Mucosa of stomach (tissue), 1 donor: ENCODE data around the gene WDR55.
"Not testable (repeated sequence)": the region's sequence is repeated elsewhere in the genome, so short reads cannot be mapped to it uniquely, and the experiment has no call there.

Experiments
- H3K27me3 ChIP-seq: one replicate; pipeline ENCODE4 v1.7.0; 2013; ENCODE audit warnings: mild to moderate bottlenecking, low read length; ENCODE audit not compliant: control insufficient read depth, insufficient read depth
- H3K36me3 ChIP-seq: one replicate; pipeline ENCODE4 v1.7.0; 2013; ENCODE audit warnings: low read length; ENCODE audit not compliant: control insufficient read depth, insufficient read depth
- H3K4me1 ChIP-seq: one replicate; pipeline ENCODE4 v1.7.0; 2013; ENCODE audit warnings: mild to moderate bottlenecking, low read length; ENCODE audit not compliant: control insufficient read depth, insufficient read depth
- H3K4me3 ChIP-seq: one replicate; pipeline ENCODE4 v1.7.0; 2013; ENCODE audit warnings: low read length
- H3K9ac ChIP-seq: one replicate; pipeline ENCODE4 v1.7.0; 2013; ENCODE audit warnings: mild to moderate bottlenecking, low read length, moderate library complexity
- H3K9me3 ChIP-seq: one replicate; pipeline ENCODE4 v1.7.0; 2013; ENCODE audit warnings: mild to moderate bottlenecking, low read length, moderate library complexity; ENCODE audit not compliant: control insufficient read depth
- donor health status: Pancreatic carcinoma.

WDR55 gene

GRCh38 chr5:140671035-140671434, 6.3 kb downstream of the WDR55 start:
- H3K9me3 ChIP-seq, H3K9ac ChIP-seq, H3K27me3 ChIP-seq, H3K4me3 ChIP-seq: not testable (repeated sequence)
- Histone ChIP-seq H3K4me1 (peaks cover 13% of the 10 kb centered on the region), H3K36me3 (peaks cover 22% of the 10 kb centered on the region)

GRCh38 chr5:140671472-140672125, 6.9 kb downstream of the WDR55 start:
- H3K9me3 ChIP-seq, result no peaks in the 10 kb centered on the region
- peaks cover 13% of the 10 kb centered on the region for H3K4me1 ChIP-seq
- H3K27me3 ChIP-seq, result no peaks in the 10 kb centered on the region
- H3K36me3 ChIP-seq, result peaks cover 22% of the 10 kb centered on the region
- H3K9ac ChIP-seq, result no peak overlapping the region
- H3K4me3 ChIP-seq, result no peak overlapping the region

- no peaks in the 10 kb centered on the region for H3K27me3 ChIP-seq
- H3K4me3 ChIP-seq, result no peak overlapping the region
- peaks cover 13% of the 10 kb centered on the region for H3K4me1 ChIP-seq
- H3K36me3 ChIP-seq, result peaks cover 22% of the 10 kb centered on the region
- H3K9me3 ChIP-seq, result no peaks in the 10 kb centered on the region
- no peak overlapping the region for H3K9ac ChIP-seq
These were observed 7.9 kb downstream of the WDR55 start for GRCh38 chr5:140672455-140673186.

- no peak within 1 kb of the TSS for H3K9ac ChIP-seq
- H3K4me1 ChIP-seq, result peaks cover 13% of the 10 kb centered on the region
- H3K36me3 ChIP-seq, result peaks cover 17% of the 10 kb centered on the region
- no peak within 1 kb of the TSS for H3K4me3 ChIP-seq
- no peaks in the 10 kb centered on the region for H3K9me3 ChIP-seq
- no peaks in the 10 kb centered on the region for H3K27me3 ChIP-seq
These were observed 8.7 kb downstream of the WDR55 start, which contains the start of gene DND1 for GRCh38 chr5:140673187-140673976. DND1 (minus strand) TSS chr5:140673576; CDS start chr5:140673542, 34 bp downstream.

GRCh38 chr5:140674211-140674610, 9.5 kb downstream of the WDR55 start:
- H3K36me3 ChIP-seq, result peaks cover 10% of the 10 kb centered on the region
- H3K27me3 ChIP-seq, result no peaks in the 10 kb centered on the region
- H3K9me3 ChIP-seq, result no peaks in the 10 kb centered on the region
- H3K9ac ChIP-seq, result no peak overlapping the region
- H3K4me3 ChIP-seq, result no peak overlapping the region
- H3K4me1 ChIP-seq, result peaks cover 13% of the 10 kb centered on the region

- no peak overlapping the region for H3K4me3 ChIP-seq
- peaks cover 5% of the 10 kb centered on the region for H3K36me3 ChIP-seq
- no peaks in the 10 kb centered on the region for H3K9me3 ChIP-seq
These were observed 9.9 kb downstream of the WDR55 start for GRCh38 chr5:140674629-140675028.

GRCh38 chr5:140677947-140678346, 13.2 kb downstream of the WDR55 start:
- no peaks in the 10 kb centered on the region for H3K4me1 ChIP-seq
- no peaks in the 10 kb centered on the region for H3K27me3 ChIP-seq
- H3K36me3 ChIP-seq, result peaks cover 4% of the 10 kb centered on the region
- no peak overlapping the region for H3K9ac ChIP-seq
- no peak overlapping the region for H3K4me3 ChIP-seq
- no peaks in the 10 kb centered on the region for H3K9me3 ChIP-seq

More at GRCh38 chr5:140674629-140675028, 9.9 kb downstream of the WDR55 start:
- Histone ChIP-seq H3K9ac (no peak overlapping the region), H3K4me1 (peaks cover 13% of the 10 kb centered on the region), H3K27me3 (no peaks in the 10 kb centered on the region)

- H3K36me3 ChIP-seq, result peaks cover 4% of the 10 kb centered on the region
- no peak overlapping the region for H3K9ac ChIP-seq
- no peaks in the 10 kb centered on the region for H3K4me1 ChIP-seq
These were observed 14.3 kb downstream of the WDR55 start for GRCh38 chr5:140678993-140679392.

GRCh38 chr5:140690376-140690932, 25.8 kb downstream of the WDR55 start:
- Histone ChIP-seq H3K36me3 (peaks cover 3% of the 10 kb centered on the region), H3K9ac (peak overlapping the region; percentile 84), H3K4me3 (peak overlapping the region; percentile 79), H3K27me3 (no peaks in the 10 kb centered on the region), H3K4me1 (peaks cover 12% of the 10 kb centered on the region), H3K9me3 (no peaks in the 10 kb centered on the region)

More at GRCh38 chr5:140678993-140679392, 14.3 kb downstream of the WDR55 start:
- Histone ChIP-seq H3K4me3 (no peak overlapping the region), H3K9me3 (no peaks in the 10 kb centered on the region), H3K27me3 (no peaks in the 10 kb centered on the region)

GRCh38 chr5:140690941-140691924, 26.5 kb downstream of the WDR55 start, which contains the start of the genes HARS1 and HARS2:
HARS1 (minus strand) TSS chr5:140691370; CDS start chr5:140691304, 66 bp downstream.
HARS2 (plus strand) TSS chr5:140691455; CDS start chr5:140691649, 194 bp downstream.
- Histone ChIP-seq H3K4me3 (peak within 1 kb of the TSS; percentile 79), H3K36me3 (peaks cover 3% of the 10 kb centered on the region), H3K9ac (peak within 1 kb of the TSS; percentile 84), H3K9me3 (no peaks in the 10 kb centered on the region), H3K4me1 (peaks cover 12% of the 10 kb centered on the region), H3K27me3 (no peaks in the 10 kb centered on the region)

GRCh38 chr5:140694276-140694675, 29.6 kb downstream of the WDR55 start:
- H3K9ac ChIP-seq, result no peak overlapping the region
- no peaks in the 10 kb centered on the region for H3K27me3 ChIP-seq
- H3K9me3 ChIP-seq, result no peaks in the 10 kb centered on the region
- H3K4me3 ChIP-seq, result no peak overlapping the region
- H3K4me1 ChIP-seq, result peaks cover 12% of the 10 kb centered on the region
- peaks cover 23% of the 10 kb centered on the region for H3K36me3 ChIP-seq
